ENCODE results near the gene ICE2.
A peak's percentile ranks its signal among the peaks of the same experiment; 100 is the strongest.

The ICE2 gene

GRCh38 chr15:60399931-60400330 lies 79.0 kb downstream of the ICE2 start:
- H3K4me3 Mint-ChIP-seq, result no peak overlapping the region
- no peaks in the 10 kb centered on the region for H3K9me3 Mint-ChIP-seq
- DNase-seq, result no peak
- H3K36me3 Mint-ChIP-seq (ENCODE audit: low read depth), result no peaks in the 10 kb centered on the region
- peaks cover 10% of the 10 kb centered on the region for H3K27me3 Mint-ChIP-seq (ENCODE audit: low read depth, poor library complexity)
- peaks cover 52% of the 10 kb centered on the region for H3K4me1 Mint-ChIP-seq
- no peak for TF ChIP-seq CTCF (IDR thresholded peaks at IDR 0.05)
- no peak overlapping the region for H3K27ac Mint-ChIP-seq

- no peak for DNase-seq
- Mint-ChIP-seq H3K27me3 (ENCODE audit: low read depth, poor library complexity) (peaks cover 9% of the 10 kb centered on the region), H3K27ac (peak overlapping the region; percentile 43), H3K4me1 (peaks cover 58% of the 10 kb centered on the region), H3K9me3 (no peaks in the 10 kb centered on the region), H3K4me3 (peak overlapping the region; percentile 78), H3K36me3 (ENCODE audit: low read depth) (no peaks in the 10 kb centered on the region)
- TF ChIP-seq CTCF (IDR thresholded peaks at IDR 0.05), result no peak
Measured at GRCh38 chr15:60399246-60399915, 79.6 kb downstream of the ICE2 start.

- Mint-ChIP-seq H3K36me3 (ENCODE audit: low read depth) (no peaks in the 10 kb centered on the region), H3K4me1 (peaks cover 69% of the 10 kb centered on the region), H3K9me3 (no peaks in the 10 kb centered on the region), H3K27me3 (ENCODE audit: low read depth, poor library complexity) (peaks cover 6% of the 10 kb centered on the region), H3K4me3 (peak within 1 kb of the TSS; percentile 87), H3K27ac (peak within 1 kb of the TSS; percentile 43)
- DNase-seq, result peak; percentile 57
- no peak for TF ChIP-seq CTCF (IDR thresholded peaks at IDR 0.05)
Measured at GRCh38 chr15:60397772-60398445, 81.0 kb downstream of the ICE2 start, which contains the start of gene ANXA2. TSS of gene ANXA2 (minus strand) at chr15:60397986. CDS start at chr15:60386075, 11,911 bp downstream.

- peak; percentile 79 for DNase-seq
- TF ChIP-seq CTCF (IDR thresholded peaks at IDR 0.05), result no peak
- no peak overlapping the region for H3K27ac Mint-ChIP-seq
- peak overlapping the region; percentile 87 for H3K4me3 Mint-ChIP-seq
- peaks cover 6% of the 10 kb centered on the region for H3K27me3 Mint-ChIP-seq (ENCODE audit: low read depth, poor library complexity)
- H3K9me3 Mint-ChIP-seq, result no peaks in the 10 kb centered on the region
- peaks cover 69% of the 10 kb centered on the region for H3K4me1 Mint-ChIP-seq
- no peaks in the 10 kb centered on the region for H3K36me3 Mint-ChIP-seq (ENCODE audit: low read depth)
Measured at GRCh38 chr15:60396958-60397771, 81.8 kb downstream of the ICE2 start.

GRCh38 chr15:60396560-60396957 lies 82.4 kb downstream of the ICE2 start:
- no peaks in the 10 kb centered on the region for H3K36me3 Mint-ChIP-seq (ENCODE audit: low read depth)
- TF ChIP-seq CTCF (IDR thresholded peaks at IDR 0.05), result no peak
- peak overlapping the region; percentile 87 for H3K4me3 Mint-ChIP-seq
- no peak overlapping the region for H3K27ac Mint-ChIP-seq
- peaks cover 6% of the 10 kb centered on the region for H3K27me3 Mint-ChIP-seq (ENCODE audit: low read depth, poor library complexity)
- H3K4me1 Mint-ChIP-seq, result peaks cover 70% of the 10 kb centered on the region
- H3K9me3 Mint-ChIP-seq, result no peaks in the 10 kb centered on the region
- DNase-seq, result no peak

Data from nephron progenitor cell (in vitro differentiated cells).